ENCODE measurements around the gene GFPT2. TPM values are rescaled to one million over a fixed set of nuclear protein-coding genes. Genes with fewer than 3 reads are reported as not detected.
A peak's percentile ranks its signal among the peaks of the same experiment; 100 is the strongest.

GFPT2 gene
- total RNA-seq, 6 experiments from 2014 or later, result 0.32 to 0.93 (median 0.61) TPM

DNA sequence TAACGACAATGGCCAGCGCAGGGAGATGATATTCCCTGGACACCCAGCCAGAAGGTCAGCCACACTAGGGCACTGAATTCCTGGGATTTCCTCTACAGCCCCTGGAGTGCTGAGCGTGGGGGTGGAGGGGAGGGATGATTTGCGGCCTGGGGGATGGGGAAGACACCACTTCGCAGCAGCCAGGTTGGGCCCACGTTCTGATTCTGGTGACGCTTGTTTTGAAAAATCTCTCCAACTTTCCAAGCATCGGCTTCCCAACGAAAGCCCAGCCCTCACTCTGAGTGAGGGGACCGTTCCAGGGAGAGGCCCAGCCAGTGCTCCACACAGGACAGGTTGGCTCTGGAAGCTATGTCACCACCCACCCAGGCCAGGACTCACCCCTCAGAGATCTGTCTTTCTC lies 5.4 kb downstream of the GFPT2 start:
- Histone ChIP-seq H3K27me3 (peaks cover 0 to 2% of the 10 kb centered on the region in 2 donors), H3K9me3 (no peaks in the 10 kb centered on the region), H3K27ac (no peak overlapping the region), H3K4me3 (no peak overlapping the region), H3K36me3 (no peaks in the 10 kb centered on the region), H3K4me1 (peaks cover 0 to 5% (median 0%) of the 10 kb centered on the region in 4 donors)
- TF ChIP-seq, protein P1, sequence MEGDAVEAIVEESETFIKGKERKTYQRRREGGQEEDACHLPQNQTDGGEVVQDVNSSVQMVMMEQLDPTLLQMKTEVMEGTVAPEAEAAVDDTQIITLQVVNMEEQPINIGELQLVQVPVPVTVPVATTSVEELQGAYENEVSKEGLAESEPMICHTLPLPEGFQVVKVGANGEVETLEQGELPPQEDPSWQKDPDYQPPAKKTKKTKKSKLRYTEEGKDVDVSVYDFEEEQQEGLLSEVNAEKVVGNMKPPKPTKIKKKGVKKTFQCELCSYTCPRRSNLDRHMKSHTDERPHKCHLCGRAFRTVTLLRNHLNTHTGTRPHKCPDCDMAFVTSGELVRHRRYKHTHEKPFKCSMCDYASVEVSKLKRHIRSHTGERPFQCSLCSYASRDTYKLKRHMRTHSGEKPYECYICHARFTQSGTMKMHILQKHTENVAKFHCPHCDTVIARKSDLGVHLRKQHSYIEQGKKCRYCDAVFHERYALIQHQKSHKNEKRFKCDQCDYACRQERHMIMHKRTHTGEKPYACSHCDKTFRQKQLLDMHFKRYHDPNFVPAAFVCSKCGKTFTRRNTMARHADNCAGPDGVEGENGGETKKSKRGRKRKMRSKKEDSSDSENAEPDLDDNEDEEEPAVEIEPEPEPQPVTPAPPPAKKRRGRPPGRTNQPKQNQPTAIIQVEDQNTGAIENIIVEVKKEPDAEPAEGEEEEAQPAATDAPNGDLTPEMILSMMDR (IDR thresholded peaks at IDR 0.05), result no peak
- TF ChIP-seq POLR2A (IDR thresholded peaks at IDR 0.05), result no peak
- DNase-seq, result no peak
- intact Hi-C loops (cut with DNase I), result no loop called here
- WGBS (ENCODE audit: insufficient coverage, low coverage, low lambda C conversion rate, missing lambda C conversion rate), result no CpG with 5 or more reads among the region's 10 CpGs
- ATAC-seq, result no peak

DNA sequence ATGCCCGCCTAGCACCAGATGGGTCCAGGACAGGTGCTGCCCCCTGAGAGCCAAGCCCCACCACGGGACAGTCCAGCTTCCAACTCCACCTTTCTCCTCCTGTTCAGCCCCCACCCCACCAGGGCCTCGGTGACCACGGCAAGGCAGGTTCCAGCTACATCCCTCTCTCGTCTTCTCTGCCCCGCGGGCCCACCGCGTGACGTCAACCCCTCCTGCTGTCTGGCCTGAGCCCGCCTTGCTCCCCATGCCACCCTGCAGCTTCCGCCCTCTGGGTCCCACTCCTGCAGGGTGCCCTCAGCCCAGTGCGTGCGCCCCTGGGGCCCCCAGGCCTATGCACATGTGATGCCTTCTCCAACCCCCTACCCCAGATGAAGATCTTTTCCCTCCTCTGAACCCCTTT lies 6.8 kb downstream of the GFPT2 start:
- intact Hi-C loops (cut with DNase I), result no loop called here
- peak in 1 of 3 donors; percentile 46 for DNase-seq
- Histone ChIP-seq H3K4me1 (no peaks in the 10 kb centered on the region), H3K4me3 (no peak overlapping the region), H3K27ac (no peak overlapping the region), H3K9me3 (no peaks in the 10 kb centered on the region), H3K36me3 (no peaks in the 10 kb centered on the region), H3K27me3 (no peaks in the 10 kb centered on the region)
- no peak for ATAC-seq
- 98% methylated on average over 8 of the region's 14 CpGs for WGBS (ENCODE audit: insufficient coverage, low coverage, low lambda C conversion rate, missing lambda C conversion rate)
- no peak for TF ChIP-seq POLR2A (IDR thresholded peaks at IDR 0.05)
- TF ChIP-seq, protein P1 (IDR thresholded peaks at IDR 0.05), result no peak

DNA sequence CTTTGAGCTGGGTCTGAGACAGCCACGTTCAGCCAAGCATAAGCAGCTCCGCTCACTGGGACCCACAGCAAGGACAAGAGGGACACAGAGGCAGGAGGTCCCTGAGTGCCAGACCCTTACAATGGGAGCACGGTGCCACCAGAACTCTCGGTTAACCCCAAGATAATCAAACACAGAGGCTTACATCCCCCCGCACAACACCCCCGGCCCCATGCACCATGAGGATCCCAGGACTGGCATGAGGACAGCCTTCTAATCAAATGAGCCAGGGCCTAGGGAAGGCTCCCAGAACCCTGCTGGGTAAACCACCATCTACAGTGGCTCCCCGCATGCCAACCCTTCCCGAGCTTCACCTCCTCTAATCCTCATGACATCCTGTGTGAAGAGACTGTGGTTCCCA lies 7.4 kb downstream of the GFPT2 start:
- DNase-seq, result peak in 1 of 3 donors; percentile 25
- intact Hi-C loops (cut with DNase I), result no loop called here
- Histone ChIP-seq H3K27me3 (no peaks in the 10 kb centered on the region), H3K36me3 (no peaks in the 10 kb centered on the region), H3K27ac (no peak overlapping the region), H3K4me1 (no peaks in the 10 kb centered on the region), H3K9me3 (no peaks in the 10 kb centered on the region), H3K4me3 (no peak overlapping the region)
- no peak for ATAC-seq
- 63% methylated on average over 2 of the region's 8 CpGs for WGBS (ENCODE audit: insufficient coverage, low coverage, low lambda C conversion rate, missing lambda C conversion rate)
- TF ChIP-seq POLR2A (IDR thresholded peaks at IDR 0.05), result no peak
- TF ChIP-seq, protein P1 (IDR thresholded peaks at IDR 0.05), result no peak

DNA sequence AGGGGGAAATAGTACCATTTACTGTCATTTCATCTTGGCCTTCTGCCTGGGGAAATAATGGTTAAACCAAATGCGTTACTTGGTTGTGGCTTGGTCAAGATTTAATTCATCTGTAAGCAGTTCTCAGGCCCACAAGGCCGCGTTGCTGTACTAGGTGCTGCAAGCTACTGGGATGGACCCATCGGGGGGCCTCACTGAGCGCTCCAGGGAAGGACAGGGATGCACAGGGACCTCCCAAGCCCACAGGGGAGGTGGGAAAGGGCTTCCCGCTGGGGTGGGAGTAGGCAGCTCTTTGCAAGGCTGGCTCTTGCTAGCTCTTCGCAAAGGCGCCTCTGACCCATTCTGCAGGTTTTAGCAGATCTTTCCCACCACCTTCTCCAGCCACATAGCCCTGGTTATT lies 8.0 kb downstream of the GFPT2 start:
- Histone ChIP-seq H3K9me3 (no peaks in the 10 kb centered on the region), H3K27ac (no peak overlapping the region), H3K4me3 (no peak overlapping the region), H3K27me3 (no peaks in the 10 kb centered on the region), H3K4me1 (no peaks in the 10 kb centered on the region), H3K36me3 (no peaks in the 10 kb centered on the region)
- TF ChIP-seq, protein P1 (IDR thresholded peaks at IDR 0.05), result no peak
- TF ChIP-seq POLR2A (IDR thresholded peaks at IDR 0.05), result no peak
- DNase-seq (peak in 1 of 3 donors; percentile 32), ATAC-seq (no peak)
- WGBS (ENCODE audit: insufficient coverage, low coverage, low lambda C conversion rate, missing lambda C conversion rate), result 78% methylated on average over 4 of the region's 8 CpGs
- intact Hi-C loops (cut with DNase I), result no loop called here

DNA sequence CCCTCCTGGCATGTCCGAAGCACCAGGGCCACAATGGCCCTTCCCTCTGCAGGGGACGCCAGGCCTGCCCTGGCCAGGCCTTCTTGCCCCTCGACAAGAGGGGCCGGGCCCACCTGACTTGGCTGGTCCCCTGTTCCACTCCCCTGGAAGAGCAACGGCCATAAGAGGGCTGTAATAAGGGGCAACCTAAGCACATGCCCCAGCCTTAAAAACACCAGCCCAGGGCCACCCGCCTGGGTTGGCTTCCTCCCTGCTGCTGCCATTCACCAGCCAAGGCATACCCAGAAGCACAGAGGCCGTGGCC lies 8.5 kb downstream of the GFPT2 start:
- no peaks in the 10 kb centered on the region for H3K27me3 ChIP-seq
- WGBS (ENCODE audit: insufficient coverage, low coverage, low lambda C conversion rate, missing lambda C conversion rate), result 70% methylated on average over 2 of the region's 7 CpGs
- no peak overlapping the region for H3K4me3 ChIP-seq
- no peaks in the 10 kb centered on the region for H3K36me3 ChIP-seq
- TF ChIP-seq POLR2A (IDR thresholded peaks at IDR 0.05), result no peak
- TF ChIP-seq, protein P1 (IDR thresholded peaks at IDR 0.05), result no peak
- no peaks in the 10 kb centered on the region for H3K4me1 ChIP-seq
- peak in 1 of 3 donors; percentile 14 for DNase-seq
- intact Hi-C loops (cut with DNase I), result no loop called here
- no peak overlapping the region for H3K27ac ChIP-seq
- ATAC-seq, result no peak
- H3K9me3 ChIP-seq, result no peaks in the 10 kb centered on the region
